Thymus (tissue), 11 donors: Measurements from ENCODE around the gene TRIM3. TPM values are rescaled to one million over a fixed set of nuclear protein-coding genes. Genes with fewer than 3 reads are reported as not detected.
A peak's percentile ranks its signal among the peaks of the same experiment; 100 is the strongest.

Experiments
- DNase-seq, 9 donors: peaks; one replicate each; pipeline ENCODE4 v3.0.0-alpha.2; 2013; ENCODE audit warnings: low spot score in 9 of 9, low read depth in 6 of 9, missing footprints in 1 of 9
- H3K27ac ChIP-seq, 2 donors: one replicate each; pipeline ENCODE4 v1.5.1; 2013; ENCODE audit warnings: control low read depth in 1 of 2, low read depth in 1 of 2, low read length in 1 of 2, mild to moderate bottlenecking in 1 of 2, moderate library complexity in 1 of 2
- H3K27me3 ChIP-seq, 2 donors: one replicate each; pipeline ENCODE4 v1.5.1; 2013; ENCODE audit warnings: low read length in 1 of 2; ENCODE audit not compliant: control insufficient read depth in 2 of 2, insufficient read depth in 1 of 2
- H3K36me3 ChIP-seq, 2 donors: one replicate each; pipeline ENCODE4 v1.5.1; 2013; ENCODE audit warnings: low read length in 1 of 2, mild to moderate bottlenecking in 1 of 2, moderate library complexity in 1 of 2; ENCODE audit not compliant: control insufficient read depth in 2 of 2, insufficient read depth in 2 of 2
- H3K4me1 ChIP-seq, 2 donors: one replicate each; pipeline ENCODE4 v1.5.1; 2013; ENCODE audit warnings: low read length in 2 of 2; ENCODE audit not compliant: control insufficient read depth in 2 of 2, insufficient read depth in 2 of 2
- H3K4me3 ChIP-seq, 2 donors: one replicate each; pipeline ENCODE4 v1.5.1; 2013; ENCODE audit warnings: low read length in 2 of 2, control low read depth in 1 of 2, mild to moderate bottlenecking in 1 of 2
- H3K9me3 ChIP-seq, 2 donors: one replicate each; pipeline ENCODE4 v1.5.1; 2013; ENCODE audit warnings: low read length in 1 of 2, mild to moderate bottlenecking in 1 of 2; ENCODE audit not compliant: control insufficient read depth in 2 of 2, insufficient read depth in 1 of 2
- WGBS: extraction: QIAGEN DNeasy Blood & Tissue Kit; methylation state at CpG from one replicate; pipeline ENCODE4 v1.1.7; 2013; 5-methylcytosine and 5-hydroxymethylcytosine counted together
- polyA plus RNA-seq: library from polyadenylated mRNA; stranded (reverse); fragments of 200-250 nt; gene quantifications from one replicate; pipeline ENCODE4 v1.2.3, GENCODE V29; 2013
- total RNA-seq: library from RNA; stranded (reverse); fragments of 120-200 nt; gene quantifications from one replicate; pipeline ENCODE4 v1.2.4, GENCODE V29; 2013
- donor health status: healthy.

The TRIM3 gene
- total and polyA plus RNA-seq, 2 donors, result 2.8 to 8.3 TPM

DNA sequence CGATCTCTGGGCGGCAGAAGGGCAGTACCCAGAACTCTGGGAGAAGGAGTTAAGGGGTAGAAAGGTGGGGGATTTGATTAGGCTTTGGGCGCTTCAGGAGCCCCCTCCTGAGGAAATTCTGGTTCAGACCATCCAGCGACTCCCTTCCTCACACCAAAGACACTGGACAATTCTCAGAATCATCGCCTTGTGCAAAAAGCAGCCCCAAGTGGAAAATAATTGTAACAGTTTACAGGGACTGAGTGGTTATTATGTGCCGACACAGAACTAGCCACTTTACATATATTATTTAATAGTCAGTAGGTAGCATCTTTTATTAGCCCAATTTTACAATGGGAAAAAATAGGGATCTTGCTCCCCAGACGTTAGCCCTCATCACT is 662 bp upstream of the TRIM3 start:
- 68% methylated on average over 7 of the region's 7 CpGs for WGBS

DNA sequence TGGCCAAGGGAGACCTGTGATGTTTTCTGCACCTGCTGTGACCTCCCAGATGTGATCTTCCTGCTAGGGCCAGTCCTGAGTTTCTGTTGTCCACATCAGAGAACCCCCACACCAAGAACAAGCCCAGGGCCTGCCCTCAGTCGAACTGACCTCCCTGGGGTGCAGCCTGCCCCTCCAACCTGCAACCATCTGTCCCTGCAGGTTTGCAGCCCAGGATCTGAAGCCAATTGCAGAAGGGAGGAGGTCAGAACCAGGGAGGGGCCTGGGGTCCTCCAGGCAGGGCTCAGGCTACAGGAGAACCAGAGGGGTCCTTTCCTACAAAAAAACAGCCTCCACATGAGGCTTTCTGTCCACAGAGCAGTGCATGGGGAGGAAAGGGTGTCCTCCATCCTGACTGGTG is 807 bp downstream of the TRIM3 start:
- peaks cover 13 to 15% of the 10 kb centered on the region in 2 donors for H3K36me3 ChIP-seq
- no peaks in the 10 kb centered on the region for H3K9me3 ChIP-seq
- WGBS, result 89% methylated on average over 1 of the region's 1 CpG
- H3K27ac ChIP-seq, result no peak overlapping the region
- H3K27me3 ChIP-seq, result peaks cover 0 to 14% of the 10 kb centered on the region in 2 donors
- peak overlapping the region in 1 of 2 donors; percentile 60 for H3K4me3 ChIP-seq
- H3K4me1 ChIP-seq, result peaks cover 8 to 15% of the 10 kb centered on the region in 2 donors
- no peak for DNase-seq

More for the DNA sequence above, 662 bp upstream of the TRIM3 start:
- Histone ChIP-seq H3K36me3 (peaks cover 22 to 25% of the 10 kb centered on the region in 2 donors), H3K4me1 (peaks cover 8 to 15% of the 10 kb centered on the region in 2 donors), H3K27ac (peak overlapping the region; percentile 56 to 61), H3K9me3 (no peaks in the 10 kb centered on the region), H3K27me3 (peaks cover 0 to 14% of the 10 kb centered on the region in 2 donors), H3K4me3 (peak overlapping the region; percentile 44 to 60)
- no peak for DNase-seq

- peaks cover 8 to 15% of the 10 kb centered on the region in 2 donors for H3K4me1 ChIP-seq
These were observed 4.1 kb downstream of the TRIM3 start for GRCh38 chr11:6469599-6469998.

DNA sequence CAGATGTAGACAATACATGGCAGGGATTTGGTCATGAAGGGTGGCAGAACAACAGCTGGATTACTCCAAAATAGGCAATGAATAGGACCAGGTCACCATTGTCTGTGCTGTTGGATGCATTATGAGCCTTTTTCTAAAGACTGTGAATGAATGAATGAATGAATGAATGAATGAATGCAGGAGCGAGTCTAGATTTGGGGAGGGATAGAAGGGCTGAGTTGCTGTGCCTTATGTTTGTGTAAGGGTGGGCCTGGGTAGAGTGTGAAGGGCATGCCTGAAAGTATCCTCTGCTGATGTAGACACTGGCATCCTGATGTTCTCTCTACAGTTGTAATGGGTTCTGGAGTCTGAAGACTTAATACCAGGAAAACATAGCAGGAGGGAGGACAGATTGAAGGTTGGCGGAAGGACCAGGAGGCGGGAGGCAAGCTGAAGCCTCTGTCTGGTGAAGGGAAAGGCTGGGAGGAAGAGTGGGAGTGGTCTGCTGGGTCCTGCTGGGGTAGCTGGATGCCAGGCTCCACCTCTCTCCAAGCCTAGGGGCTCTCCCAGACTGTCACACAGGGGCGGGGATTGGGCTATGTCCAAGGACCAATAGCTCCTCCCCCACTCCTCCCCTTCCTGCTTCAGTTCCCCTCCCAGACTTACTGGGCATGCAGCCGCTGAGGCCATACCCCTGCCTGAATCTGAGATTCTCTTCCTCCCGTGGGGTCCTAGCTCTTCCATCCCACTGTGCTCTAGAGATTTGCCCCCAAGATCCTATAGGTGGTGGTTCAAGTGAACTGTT is 4.8 kb downstream of the TRIM3 start:
- H3K27me3 ChIP-seq, result peaks cover 0 to 9% of the 10 kb centered on the region in 2 donors
- WGBS, result 77% methylated on average over 6 of the region's 6 CpGs
- no peak overlapping the region for H3K4me3 ChIP-seq
- H3K36me3 ChIP-seq, result no peaks in the 10 kb centered on the region
- peak in 2 of 9 donors; percentile 12 to 24 for DNase-seq
- peaks cover 5 to 10% of the 10 kb centered on the region in 2 donors for H3K4me1 ChIP-seq
- no peaks in the 10 kb centered on the region for H3K9me3 ChIP-seq
- no peak overlapping the region for H3K27ac ChIP-seq

More at GRCh38 chr11:6469599-6469998, 4.1 kb downstream of the TRIM3 start:
- DNase-seq, result no peak
- Histone ChIP-seq H3K27me3 (peaks cover 0 to 14% of the 10 kb centered on the region in 2 donors), H3K27ac (no peak overlapping the region), H3K4me3 (no peak overlapping the region), H3K36me3 (no peaks in the 10 kb centered on the region), H3K9me3 (no peaks in the 10 kb centered on the region)
- WGBS, result 100% methylated on average over 1 of the region's 1 CpG

- no peak overlapping the region for H3K4me3 ChIP-seq
- WGBS, result 88% methylated on average over 1 of the region's 1 CpG
- H3K27me3 ChIP-seq, result no peaks in the 10 kb centered on the region
- peaks cover 0 to 20% of the 10 kb centered on the region in 2 donors for H3K36me3 ChIP-seq
- DNase-seq, result no peak
- no peaks in the 10 kb centered on the region for H3K9me3 ChIP-seq
- no peak overlapping the region for H3K27ac ChIP-seq
- H3K4me1 ChIP-seq, result no peaks in the 10 kb centered on the region
These were observed 14.7 kb downstream of the TRIM3 start for GRCh38 chr11:6459099-6459450.

- WGBS, result 94% methylated on average over 2 of the region's 2 CpGs
- no peaks in the 10 kb centered on the region for H3K9me3 ChIP-seq
- no peaks in the 10 kb centered on the region for H3K27me3 ChIP-seq
- H3K27ac ChIP-seq, result no peak overlapping the region
- no peak overlapping the region for H3K4me3 ChIP-seq
- peaks cover 0 to 20% of the 10 kb centered on the region in 2 donors for H3K36me3 ChIP-seq
- H3K4me1 ChIP-seq, result no peaks in the 10 kb centered on the region
- no peak for DNase-seq
These were observed 15.2 kb downstream of the TRIM3 start for GRCh38 chr11:6458352-6459098.

- Histone ChIP-seq H3K27me3 (no peaks in the 10 kb centered on the region), H3K4me3 (no peak overlapping the region), H3K9me3 (no peaks in the 10 kb centered on the region), H3K36me3 (peaks cover 0 to 20% of the 10 kb centered on the region in 2 donors), H3K4me1 (no peaks in the 10 kb centered on the region), H3K27ac (no peak overlapping the region)
- DNase-seq, result no peak
- 98% methylated on average over 26 of the region's 26 CpGs for WGBS
These were observed 16.0 kb downstream of the TRIM3 start for GRCh38 chr11:6457581-6458320.

- no peak for DNase-seq
- Histone ChIP-seq H3K4me3 (no peak overlapping the region), H3K4me1 (no peaks in the 10 kb centered on the region), H3K27me3 (no peaks in the 10 kb centered on the region), H3K36me3 (peaks cover under 1 to 20% of the 10 kb centered on the region in 2 donors), H3K27ac (no peak overlapping the region), H3K9me3 (no peaks in the 10 kb centered on the region)
- 98% methylated on average over 56 of the region's 56 CpGs for WGBS
These were observed 17.2 kb downstream of the TRIM3 start for GRCh38 chr11:6456361-6457073.
